ENCODE measurements around the gene GPATCH1. TPM values are rescaled to one million over a fixed set of nuclear protein-coding genes. Genes with fewer than 3 reads are reported as not detected.
"Not testable (repeated sequence)": the region's sequence is repeated elsewhere in the genome, so short reads cannot be mapped to it uniquely, and the experiment has no call there.

Gene GPATCH1
- total RNA-seq, 2 experiments from 2014 or later = 12.7 to 13.6 TPM

DNA sequence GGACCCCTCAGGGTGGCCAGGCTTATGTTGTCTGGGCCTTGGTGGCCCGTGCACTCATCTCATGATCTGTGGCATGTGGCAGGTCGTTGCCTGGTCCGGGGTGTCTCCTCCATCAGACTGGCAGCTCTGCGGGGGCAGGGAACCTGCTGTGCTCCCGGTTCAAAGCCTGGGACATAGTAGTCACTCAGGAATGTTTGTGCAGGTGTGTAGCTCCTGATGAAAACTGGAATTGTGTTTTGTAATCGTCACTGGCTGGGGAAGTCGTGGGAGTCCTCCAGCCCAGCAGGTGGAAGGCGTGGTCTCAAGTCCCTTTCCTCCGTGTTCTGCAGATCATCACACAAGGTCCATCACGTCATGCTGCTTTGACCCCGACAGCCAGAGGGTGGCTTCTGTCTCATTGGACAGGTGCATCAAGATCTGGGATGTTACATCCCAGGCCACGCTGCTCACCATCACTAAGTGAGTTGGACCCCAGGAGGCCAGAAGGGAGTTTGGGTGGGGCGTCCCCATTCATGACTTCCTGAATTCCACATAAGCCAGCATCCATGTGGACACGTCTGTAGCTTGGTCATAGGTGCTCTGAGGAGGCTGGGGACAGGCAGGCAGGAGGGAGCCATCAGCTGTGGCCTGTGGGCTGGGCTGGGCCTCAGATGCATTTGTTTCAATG is 70.0 kb downstream of the GPATCH1 start:
- Mint-ChIP-seq H3K9me3 (ENCODE audit: insufficient read depth) (no peaks in the 10 kb centered on the region), H3K4me1 (ENCODE audit: low read depth) (peaks cover 2% of the 10 kb centered on the region), H3K36me3 (ENCODE audit: low read depth) (no peaks in the 10 kb centered on the region), H3K27ac (no peak overlapping the region), H3K27me3 (ENCODE audit: low read depth) (peaks cover 7% of the 10 kb centered on the region), H3K4me3 (no peak overlapping the region)
- ChIA-PET CTCF (interaction anchor here (1.7 to 2.1 kb wide), 2 partner anchors 26 to 33 kb away, joined by 6 to 9 read pairs; no protein-coding TSS in a partner anchor), POLR2A (no interaction called here)
- no peak for ATAC-seq
- no peak for DNase-seq

DNA sequence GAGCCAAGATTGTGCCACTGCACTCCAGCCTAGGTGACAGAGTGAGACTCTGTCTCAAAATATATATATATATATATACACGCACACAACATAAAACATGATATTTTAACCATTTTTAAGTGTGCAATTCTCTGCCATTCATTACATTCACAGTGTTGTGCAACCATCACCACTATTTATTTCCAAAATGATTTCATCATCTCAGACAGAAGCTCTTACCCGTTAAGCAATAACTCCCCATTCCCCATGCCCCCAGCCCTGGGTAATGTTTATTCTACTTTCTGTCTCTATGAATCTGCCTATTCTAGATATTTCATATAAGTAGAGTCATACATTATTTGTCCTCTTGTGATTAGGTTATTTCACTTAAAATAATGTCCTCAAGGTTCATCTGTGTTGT is 71.2 kb downstream of the GPATCH1 start:
- Mint-ChIP-seq H3K36me3 (ENCODE audit: low read depth) (no peaks in the 10 kb centered on the region), H3K4me3 (no peak overlapping the region), H3K9me3 (ENCODE audit: insufficient read depth) (no peaks in the 10 kb centered on the region), H3K27ac (no peak overlapping the region), H3K27me3 (ENCODE audit: low read depth) (peaks cover 7% of the 10 kb centered on the region), H3K4me1 (ENCODE audit: low read depth) (peaks cover 2% of the 10 kb centered on the region)
- DNase-seq = no peak
- CTCF ChIA-PET = interaction anchor here (1.7 to 2.1 kb wide), 3 partner anchors 8 to 32 kb away, joined by 6 to 9 read pairs (median 8); no protein-coding TSS in a partner anchor
- POLR2A ChIA-PET = no interaction called here
- no peak for ATAC-seq

DNA sequence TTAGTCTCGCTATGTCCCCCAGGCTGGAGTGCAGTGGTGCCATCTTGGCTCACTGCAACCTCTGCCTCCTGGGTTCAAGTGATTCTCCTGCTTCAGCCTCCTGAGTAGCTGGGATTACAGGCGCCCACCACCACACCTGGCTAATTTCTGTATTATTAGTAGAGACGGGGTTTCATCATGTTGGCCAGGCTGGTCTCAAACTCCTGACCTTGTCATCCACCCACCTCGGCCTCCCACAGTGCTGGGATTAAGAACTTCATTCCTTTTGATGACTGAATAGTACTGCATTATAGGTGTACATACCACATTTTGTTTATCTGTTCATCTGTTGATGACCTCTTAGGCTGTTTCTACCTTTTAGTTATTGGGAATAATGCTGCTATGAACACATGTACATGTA is 71.6 kb downstream of the GPATCH1 start:
- H3K27ac Mint-ChIP-seq; POLR2A ChIA-PET; H3K4me1 Mint-ChIP-seq (ENCODE audit: low read depth); H3K27me3 Mint-ChIP-seq (ENCODE audit: low read depth); H3K4me3 Mint-ChIP-seq; ATAC-seq; H3K36me3 Mint-ChIP-seq (ENCODE audit: low read depth); DNase-seq; H3K9me3 Mint-ChIP-seq (ENCODE audit: insufficient read depth): not testable (repeated sequence)
- CTCF ChIA-PET = interaction anchor here (1.3 to 1.8 kb wide), 2 partner anchors 8 to 31 kb away, joined by 8 read pairs; no protein-coding TSS in a partner anchor

DNA sequence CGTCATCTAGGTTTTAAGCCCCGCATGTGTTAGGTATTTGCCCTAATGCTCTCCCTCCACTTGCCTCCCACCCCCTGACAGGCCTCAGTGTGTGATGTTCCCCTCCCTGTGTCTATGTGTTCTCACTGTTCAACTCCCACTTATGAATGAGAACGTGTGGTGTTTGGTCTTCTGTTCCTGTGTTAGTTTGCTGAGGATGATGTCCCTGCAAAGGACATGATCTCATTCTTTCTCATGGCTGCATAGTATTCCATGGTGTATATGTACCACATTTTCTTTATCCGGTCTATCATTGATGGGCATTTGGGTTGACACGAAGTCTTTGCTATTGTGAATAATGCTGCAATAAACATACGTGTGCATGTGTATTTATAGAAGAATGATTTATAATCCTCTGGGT is 73.3 kb downstream of the GPATCH1 start:
- DNase-seq; POLR2A ChIA-PET; H3K36me3 Mint-ChIP-seq (ENCODE audit: low read depth); ATAC-seq; H3K4me3 Mint-ChIP-seq; H3K27me3 Mint-ChIP-seq (ENCODE audit: low read depth); H3K9me3 Mint-ChIP-seq (ENCODE audit: insufficient read depth): not testable (repeated sequence)
- H3K27ac Mint-ChIP-seq = peak overlapping the region; percentile 72
- CTCF ChIA-PET = interaction anchor here (3.8 kb wide), 1 partner anchor 22 kb away, joined by 28 read pairs; no protein-coding TSS in a partner anchor
- peaks cover 18% of the 10 kb centered on the region for H3K4me1 Mint-ChIP-seq (ENCODE audit: low read depth)

DNA sequence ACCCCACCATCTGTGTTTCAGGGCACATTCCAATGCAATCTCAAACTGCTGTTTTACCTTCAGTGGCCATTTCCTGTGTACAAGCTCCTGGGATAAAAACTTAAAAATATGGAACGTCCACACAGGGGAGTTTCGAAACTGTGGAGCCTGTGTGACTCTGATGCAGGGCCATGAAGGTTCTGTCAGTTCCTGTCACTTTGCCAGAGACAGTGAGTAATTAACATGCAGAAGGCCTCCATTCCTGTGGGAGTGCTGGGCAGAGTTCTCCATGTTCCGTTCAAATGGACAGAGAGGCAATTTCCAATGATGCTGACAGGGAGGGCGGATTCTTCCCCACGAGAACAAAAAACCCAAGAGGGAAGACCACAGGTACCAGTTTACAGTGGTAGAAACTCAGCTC is 75.4 kb downstream of the GPATCH1 start:
- Mint-ChIP-seq H3K4me1 (ENCODE audit: low read depth) (peaks cover 38% of the 10 kb centered on the region), H3K9me3 (ENCODE audit: insufficient read depth) (no peaks in the 10 kb centered on the region), H3K27me3 (ENCODE audit: low read depth) (peaks cover 7% of the 10 kb centered on the region), H3K27ac (no peak overlapping the region), H3K4me3 (no peak overlapping the region), H3K36me3 (ENCODE audit: low read depth) (peaks cover 4% of the 10 kb centered on the region)
- ChIA-PET POLR2A (interaction anchor here (1.8 kb wide), 1 partner anchor 20 kb away, joined by 8 read pairs; no protein-coding TSS in a partner anchor), CTCF (interaction anchor here (1.2 to 3.8 kb wide), 2 partner anchors 8 to 20 kb away, joined by 3 to 28 read pairs; no protein-coding TSS in a partner anchor)
- ATAC-seq = no peak
- no peak for DNase-seq

DNA sequence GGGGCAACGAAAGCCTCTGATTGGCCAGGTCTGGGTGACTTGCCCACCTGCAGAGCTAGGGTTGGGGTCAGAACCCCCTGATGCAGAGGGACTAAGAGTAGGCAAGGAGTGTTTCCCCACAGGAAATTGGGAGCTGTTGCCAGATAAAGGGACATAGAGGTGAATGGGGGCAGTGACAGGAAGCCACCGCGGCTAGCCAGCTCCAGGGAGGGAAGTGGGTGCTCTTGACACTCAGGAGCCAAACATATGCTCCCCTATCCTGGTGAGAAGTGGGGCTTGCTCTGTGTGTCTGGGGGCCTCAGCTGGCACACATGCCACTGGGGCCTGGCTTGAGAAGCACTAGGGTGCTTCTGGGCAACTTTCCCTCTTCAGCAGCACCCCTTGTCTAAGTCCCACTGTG is 76.9 kb downstream of the GPATCH1 start:
- peak overlapping the region; percentile 70 for H3K27ac Mint-ChIP-seq

DNA sequence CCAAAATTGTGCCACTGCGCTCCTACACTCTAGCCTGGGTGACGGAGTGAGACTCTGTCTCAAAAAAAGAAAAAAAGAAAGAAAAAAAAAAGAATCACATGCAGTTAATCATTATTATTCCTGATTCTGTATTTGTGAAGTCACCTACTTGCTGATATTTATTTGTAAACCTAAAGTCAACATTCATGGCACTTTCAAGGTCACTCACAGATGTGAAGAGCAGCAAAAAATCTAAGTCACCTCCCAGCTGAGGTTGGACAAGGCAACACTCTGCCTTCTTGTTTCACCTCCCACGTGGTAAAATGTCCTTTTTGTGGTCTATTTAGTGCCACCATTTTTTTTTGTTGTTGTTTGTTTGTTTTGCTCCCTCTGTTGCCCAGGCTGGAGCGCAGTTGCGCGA is 77.4 kb downstream of the GPATCH1 start:
- ChIA-PET POLR2A (no interaction called here), CTCF (interaction anchor here (0.9 to 4.1 kb wide), 6 partner anchors 13 to 27 kb away, joined by 3 to 58 read pairs (median 18); no protein-coding TSS in a partner anchor)
- peaks cover 4% of the 10 kb centered on the region for H3K36me3 Mint-ChIP-seq (ENCODE audit: low read depth)
- peaks cover 7% of the 10 kb centered on the region for H3K27me3 Mint-ChIP-seq (ENCODE audit: low read depth)
- DNase-seq (no peak), ATAC-seq (no peak)
- H3K4me1 Mint-ChIP-seq (ENCODE audit: low read depth) = peaks cover 44% of the 10 kb centered on the region
- peak overlapping the region; percentile 70 for H3K27ac Mint-ChIP-seq
- no peaks in the 10 kb centered on the region for H3K9me3 Mint-ChIP-seq (ENCODE audit: insufficient read depth)
- no peak overlapping the region for H3K4me3 Mint-ChIP-seq

More for the DNA sequence above, 76.9 kb downstream of the GPATCH1 start:
- no peaks in the 10 kb centered on the region for H3K9me3 Mint-ChIP-seq (ENCODE audit: insufficient read depth)
- DNase-seq = peak; percentile 35
- ChIA-PET POLR2A (no interaction called here), CTCF (interaction anchor here (0.9 to 3.8 kb wide), 6 partner anchors 13 to 27 kb away, joined by 3 to 31 read pairs (median 5); no protein-coding TSS in a partner anchor)
- peaks cover 4% of the 10 kb centered on the region for H3K36me3 Mint-ChIP-seq (ENCODE audit: low read depth)
- peak overlapping the region; percentile 23 for H3K4me3 Mint-ChIP-seq
- ATAC-seq = peak; percentile 7
- peaks cover 44% of the 10 kb centered on the region for H3K4me1 Mint-ChIP-seq (ENCODE audit: low read depth)
- peaks cover 7% of the 10 kb centered on the region for H3K27me3 Mint-ChIP-seq (ENCODE audit: low read depth)

DNA sequence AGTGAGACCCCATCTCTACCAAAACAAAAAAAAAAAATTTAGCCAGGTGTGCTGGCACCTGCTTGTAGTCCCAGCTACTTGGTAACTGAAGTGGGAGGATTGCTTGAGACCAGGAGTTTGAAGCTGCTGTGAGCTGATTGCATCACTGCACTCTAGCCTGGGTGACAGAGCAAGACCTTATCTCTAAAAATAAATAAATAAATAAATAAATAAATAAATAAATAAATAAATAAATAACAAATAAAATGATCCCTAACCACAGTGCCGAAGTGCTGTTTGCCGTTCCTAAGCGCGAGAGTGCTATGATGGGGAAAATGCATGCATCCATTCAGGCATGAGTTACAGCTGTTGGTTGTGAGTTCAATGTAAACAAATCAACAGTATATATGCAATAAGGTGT is 78.2 kb downstream of the GPATCH1 start:
- Mint-ChIP-seq H3K9me3 (ENCODE audit: insufficient read depth) (no peaks in the 10 kb centered on the region), H3K4me1 (ENCODE audit: low read depth) (peaks cover 44% of the 10 kb centered on the region), H3K27me3 (ENCODE audit: low read depth) (peaks cover 4% of the 10 kb centered on the region), H3K36me3 (ENCODE audit: low read depth) (peaks cover 4% of the 10 kb centered on the region), H3K4me3 (no peak overlapping the region), H3K27ac (no peak overlapping the region)
- DNase-seq = no peak
- ChIA-PET POLR2A (interaction anchor here (1.5 to 6.0 kb wide), 2 partner anchors 17 to 214 kb away, joined by 3 to 62 read pairs; partner anchors contain the start of gene CEBPG), CTCF (interaction anchor here (1.1 to 4.1 kb wide), 4 partner anchors 15 to 33 kb away, joined by 3 to 58 read pairs (median 19); no protein-coding TSS in a partner anchor)
- no peak for ATAC-seq

DNA sequence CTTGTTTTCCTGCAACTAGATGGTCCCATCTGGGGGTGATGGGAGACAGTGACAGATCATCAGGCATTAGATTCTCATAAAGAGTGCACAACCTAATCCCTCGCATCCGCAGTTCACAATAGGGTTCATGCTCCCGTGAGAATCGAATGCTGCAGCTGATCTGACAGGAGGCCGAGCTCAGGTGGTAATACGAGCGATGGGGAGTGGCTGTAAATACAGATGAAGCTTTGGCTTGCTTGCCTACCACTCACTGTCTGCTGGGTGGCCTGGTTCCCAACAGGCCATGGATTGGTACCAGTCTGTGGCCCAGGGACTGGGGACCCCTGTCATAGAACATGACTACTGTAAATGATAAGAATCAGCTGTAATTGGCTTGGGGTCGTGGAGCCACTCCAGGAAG is 78.9 kb downstream of the GPATCH1 start:
- H3K9me3 Mint-ChIP-seq (ENCODE audit: insufficient read depth) = no peaks in the 10 kb centered on the region

DNA sequence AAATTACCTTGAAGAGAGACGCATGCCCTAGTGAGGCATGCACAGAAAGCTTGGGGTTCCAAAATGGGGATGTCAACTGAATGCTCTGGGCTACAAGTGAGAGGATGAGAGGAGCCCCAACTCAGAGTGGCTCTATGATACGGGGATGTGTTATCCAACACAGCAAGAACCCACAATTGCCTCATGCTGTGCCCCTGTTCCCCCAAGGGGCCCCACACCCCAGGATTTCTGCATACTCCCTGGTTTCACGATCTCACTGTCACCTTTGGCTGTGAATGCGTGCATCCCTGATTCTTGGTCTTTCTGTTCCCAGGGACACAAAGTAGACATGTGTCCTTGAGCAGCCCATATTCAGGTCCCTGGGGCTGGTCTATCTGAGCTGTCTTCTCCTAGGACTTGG is 80.2 kb downstream of the GPATCH1 start:
- Mint-ChIP-seq H3K36me3 (ENCODE audit: low read depth) (peaks cover 4% of the 10 kb centered on the region), H3K4me1 (ENCODE audit: low read depth) (peaks cover 42% of the 10 kb centered on the region), H3K27me3 (ENCODE audit: low read depth) (no peaks in the 10 kb centered on the region), H3K4me3 (no peak overlapping the region), H3K27ac (peak overlapping the region; percentile 86), H3K9me3 (ENCODE audit: insufficient read depth) (no peaks in the 10 kb centered on the region)
- DNase-seq (no peak), ATAC-seq (no peak)
- POLR2A ChIA-PET = interaction anchor here (0.6 to 6.0 kb wide), 2 partner anchors 15 to 119 kb away, joined by 3 to 62 read pairs; no protein-coding TSS in a partner anchor
- CTCF ChIA-PET = interaction anchor here (1.4 to 4.1 kb wide), 5 partner anchors 12 to 31 kb away, joined by 3 to 58 read pairs (median 10); no protein-coding TSS in a partner anchor

More for the DNA sequence above, 78.9 kb downstream of the GPATCH1 start:
- ChIA-PET CTCF (interaction anchor here (1.1 to 4.1 kb wide), 8 partner anchors 8 to 70 kb away, joined by 3 to 58 read pairs (median 4); no protein-coding TSS in a partner anchor), POLR2A (interaction anchor here (1.2 to 6.0 kb wide), 3 partner anchors 17 to 214 kb away, joined by 3 to 62 read pairs (median 3); partner anchors contain the start of gene CEBPG)
- no peaks in the 10 kb centered on the region for H3K27me3 Mint-ChIP-seq (ENCODE audit: low read depth)
- H3K4me1 Mint-ChIP-seq (ENCODE audit: low read depth) = peaks cover 42% of the 10 kb centered on the region
- ATAC-seq (no peak), DNase-seq (no peak)
- peak overlapping the region; percentile 86 for H3K27ac Mint-ChIP-seq
- no peak overlapping the region for H3K4me3 Mint-ChIP-seq
- peaks cover 4% of the 10 kb centered on the region for H3K36me3 Mint-ChIP-seq (ENCODE audit: low read depth)

DNA sequence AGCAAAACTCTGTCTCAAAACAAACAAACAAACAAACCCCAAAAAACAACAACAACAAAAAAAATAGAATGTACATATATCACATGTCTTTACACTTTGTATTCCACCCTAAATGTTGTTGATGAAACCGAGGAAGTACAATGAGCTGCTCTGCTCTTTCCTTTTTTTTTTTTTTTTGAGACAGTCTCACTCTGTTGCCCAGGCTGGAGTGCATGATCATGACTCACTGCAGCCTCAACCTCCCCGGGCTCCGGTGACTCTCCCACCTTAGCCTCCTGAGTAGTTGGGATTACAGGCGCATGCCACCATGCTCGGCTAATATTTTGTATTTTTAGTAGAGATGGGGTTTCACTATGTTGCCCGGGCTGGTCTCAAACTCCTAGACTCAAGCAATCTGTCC is 82.5 kb downstream of the GPATCH1 start:
- no peak overlapping the region for H3K27ac Mint-ChIP-seq
- CTCF ChIA-PET = interaction anchor here (0.9 to 1.8 kb wide), 4 partner anchors 13 to 220 kb away, joined by 3 to 15 read pairs (median 6); no protein-coding TSS in a partner anchor
- no peak overlapping the region for H3K4me3 Mint-ChIP-seq
- H3K9me3 Mint-ChIP-seq (ENCODE audit: insufficient read depth) = peaks cover 5% of the 10 kb centered on the region
- DNase-seq = no peak
- POLR2A ChIA-PET = interaction anchor here (6.0 kb wide), 1 partner anchor 13 kb away, joined by 62 read pairs; no protein-coding TSS in a partner anchor
- no peak for ATAC-seq
- peaks cover 12% of the 10 kb centered on the region for H3K36me3 Mint-ChIP-seq (ENCODE audit: low read depth)
- no peaks in the 10 kb centered on the region for H3K27me3 Mint-ChIP-seq (ENCODE audit: low read depth)
- H3K4me1 Mint-ChIP-seq (ENCODE audit: low read depth) = peaks cover 32% of the 10 kb centered on the region

DNA sequence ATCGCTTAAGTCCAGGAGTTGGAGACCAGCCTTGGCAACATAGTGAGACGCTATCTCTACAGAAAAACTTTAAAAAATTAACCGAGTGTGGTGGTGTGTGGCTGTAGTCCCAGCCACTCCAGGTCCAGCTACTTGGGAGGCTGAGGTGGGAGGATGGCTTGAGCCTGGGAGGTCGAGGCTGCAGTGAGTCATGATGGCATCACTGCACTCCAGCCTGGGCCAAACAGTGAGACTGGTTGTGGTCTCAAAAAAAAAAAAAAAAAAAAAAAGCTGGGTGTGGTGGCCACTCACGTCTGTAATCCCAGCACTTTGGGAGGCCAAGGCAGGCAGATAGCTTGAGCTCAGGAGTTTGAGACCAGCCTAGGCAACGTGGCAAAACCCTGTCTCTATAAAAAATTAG is 85.1 kb downstream of the GPATCH1 start:
- CTCF ChIA-PET; H3K36me3 Mint-ChIP-seq (ENCODE audit: low read depth); H3K4me3 Mint-ChIP-seq; H3K27me3 Mint-ChIP-seq (ENCODE audit: low read depth); H3K4me1 Mint-ChIP-seq (ENCODE audit: low read depth); ATAC-seq; H3K27ac Mint-ChIP-seq; DNase-seq: not testable (repeated sequence)
- H3K9me3 Mint-ChIP-seq (ENCODE audit: insufficient read depth) = peaks cover 11% of the 10 kb centered on the region
- POLR2A ChIA-PET = interaction anchor here (1.0 kb wide), 1 partner anchor 10 kb away, joined by 6 read pairs; no protein-coding TSS in a partner anchor
